HTR-8/SVneo (cell line): ENCODE results near the gene RRP15.

Experiments used
- DNase-seq: peaks from one replicate; pipeline ENCODE4 v3.0.0; 2011; ENCODE audit warnings: low spot score, mixed read lengths; ENCODE audit not compliant: insufficient read length
- FAIRE-seq: peaks from 2 replicates; lab custom pipeline; 2011; peaks lifted over from hg19 to GRCh38; lab: Jason Lieb, UNC

Gene RRP15

GRCh38 chr1:218284917-218285635, at the start of gene RRP15:
RRP15 (plus strand) TSS chr1:218285293; CDS start chr1:218285317, 24 bp downstream.
- DNase-seq (peak; percentile 83), FAIRE-seq (peak; percentile 68)

DNA sequence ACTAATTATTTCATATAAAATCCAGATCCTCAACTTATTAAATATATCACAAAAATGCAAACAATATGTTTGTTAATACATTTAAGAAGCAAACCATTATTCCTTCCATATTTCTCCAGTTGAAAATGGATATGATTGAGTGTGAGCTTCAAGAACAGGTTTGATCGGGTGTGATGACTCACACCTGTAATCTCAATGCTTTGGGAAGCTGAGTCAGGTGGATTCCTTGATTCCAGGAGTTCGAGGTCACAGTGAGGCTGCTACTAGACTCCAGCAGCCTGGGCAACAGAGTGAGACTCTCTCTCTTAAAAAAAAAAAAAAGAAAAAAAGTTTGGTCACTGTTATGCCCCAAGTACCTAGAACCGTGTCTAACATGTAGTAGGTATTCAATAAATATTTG, 42.9 kb upstream of the RRP15 start:
- no peak for DNase-seq
- no peak for FAIRE-seq

DNA sequence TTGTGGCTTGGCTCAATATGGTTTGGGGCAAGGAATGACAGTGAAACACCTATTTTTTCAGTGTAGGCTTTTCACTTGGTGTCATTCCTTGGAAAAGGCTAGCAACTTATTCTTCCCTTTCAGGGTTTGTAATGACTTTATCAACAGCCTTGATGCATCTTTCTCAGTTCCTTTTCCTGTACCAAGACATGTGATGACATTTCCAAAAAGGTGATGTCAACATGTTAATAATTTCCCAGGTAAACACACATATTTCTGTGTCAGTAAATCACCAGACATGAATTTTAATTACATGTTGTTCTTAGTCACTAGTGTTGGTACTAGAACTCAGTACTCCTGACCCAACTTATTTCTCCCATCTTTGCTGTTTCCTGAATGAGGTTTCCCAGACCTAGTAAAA, 37.8 kb upstream of the RRP15 start:
- FAIRE-seq (no peak), DNase-seq (no peak)

- DNase-seq (no peak), FAIRE-seq (no peak)
Observed at GRCh38 chr1:218249338-218250140, 35.6 kb upstream of the RRP15 start.

- DNase-seq (no peak), FAIRE-seq (no peak)
Observed at GRCh38 chr1:218250492-218250891, 34.6 kb upstream of the RRP15 start.

- FAIRE-seq (peak; percentile 44), DNase-seq (no peak)
Observed at GRCh38 chr1:218254296-218254946, 30.7 kb upstream of the RRP15 start.

DNA sequence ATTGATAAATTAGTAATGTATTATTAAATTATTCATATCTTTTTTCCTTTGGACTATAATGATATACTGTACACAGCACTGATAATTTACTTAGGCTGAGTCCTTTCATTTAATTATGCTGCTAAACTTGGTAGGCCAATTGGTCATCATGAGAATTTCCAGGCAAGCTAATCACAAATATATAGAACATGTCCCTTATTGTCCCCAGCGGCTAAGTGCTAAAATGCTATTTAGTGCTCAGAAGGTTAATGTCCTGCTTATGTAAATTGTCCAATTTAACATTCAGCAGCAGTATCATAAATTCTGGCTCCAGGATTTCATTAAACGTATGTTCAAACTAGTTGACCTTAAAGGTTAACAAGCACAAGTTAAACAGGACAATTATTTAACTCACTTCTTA, 30.0 kb upstream of the RRP15 start:
- DNase-seq (no peak), FAIRE-seq (no peak)

GRCh38 chr1:218257371-218257770, 27.7 kb upstream of the RRP15 start:
- DNase-seq (no peak), FAIRE-seq (no peak)

- FAIRE-seq, result no peak
- DNase-seq, result no peak
Observed at GRCh38 chr1:218257971-218258370, 27.1 kb upstream of the RRP15 start.

GRCh38 chr1:218259339-218259738, 25.8 kb upstream of the RRP15 start:
- FAIRE-seq, result no peak
- DNase-seq, result no peak

DNA sequence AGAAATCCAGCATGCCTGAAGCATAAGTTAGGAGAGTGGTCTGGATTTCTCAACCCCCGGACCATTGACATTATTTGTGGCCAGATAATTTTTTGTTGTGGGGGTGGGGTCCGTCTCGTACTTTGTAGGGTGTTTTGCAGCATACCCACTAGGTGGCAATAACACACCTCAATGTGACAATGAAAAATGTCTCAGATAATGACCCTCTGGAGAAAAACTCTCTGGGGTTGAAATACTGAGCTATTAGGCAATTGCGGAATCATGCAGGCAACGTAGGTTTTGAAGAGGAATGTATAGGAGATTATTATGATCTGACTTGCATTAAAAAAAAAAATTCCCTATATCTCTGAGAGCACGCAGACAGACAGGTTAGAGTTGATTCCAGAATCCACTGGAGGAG, 25.3 kb upstream of the RRP15 start:
- no peak for FAIRE-seq
- peak; percentile 14 for DNase-seq

DNA sequence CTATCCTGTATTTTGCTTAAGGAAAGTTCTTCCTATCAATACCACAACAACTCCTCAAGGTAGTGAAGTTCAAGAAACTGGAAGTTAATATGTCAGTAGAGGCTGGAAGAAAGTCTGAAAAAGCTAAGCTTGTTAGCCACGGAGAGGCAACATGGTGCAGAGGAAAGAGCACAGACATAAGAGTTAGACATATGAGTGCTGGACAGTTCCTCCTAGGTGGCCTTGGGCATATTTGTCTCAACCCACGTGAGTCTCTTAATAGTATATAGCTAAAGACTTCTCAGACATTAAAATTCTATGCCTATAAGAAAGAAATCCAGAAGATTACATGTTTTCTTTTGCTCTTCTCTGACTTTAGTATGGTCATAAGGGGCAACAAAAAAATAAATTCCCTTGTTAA, 22.8 kb upstream of the RRP15 start:
- no peak for DNase-seq
- no peak for FAIRE-seq

- FAIRE-seq, result no peak
- DNase-seq, result no peak
Observed at GRCh38 chr1:218266356-218266755, 18.7 kb upstream of the RRP15 start.

- DNase-seq (no peak), FAIRE-seq (no peak)
Observed at GRCh38 chr1:218272366-218272765, 12.7 kb upstream of the RRP15 start.

DNA sequence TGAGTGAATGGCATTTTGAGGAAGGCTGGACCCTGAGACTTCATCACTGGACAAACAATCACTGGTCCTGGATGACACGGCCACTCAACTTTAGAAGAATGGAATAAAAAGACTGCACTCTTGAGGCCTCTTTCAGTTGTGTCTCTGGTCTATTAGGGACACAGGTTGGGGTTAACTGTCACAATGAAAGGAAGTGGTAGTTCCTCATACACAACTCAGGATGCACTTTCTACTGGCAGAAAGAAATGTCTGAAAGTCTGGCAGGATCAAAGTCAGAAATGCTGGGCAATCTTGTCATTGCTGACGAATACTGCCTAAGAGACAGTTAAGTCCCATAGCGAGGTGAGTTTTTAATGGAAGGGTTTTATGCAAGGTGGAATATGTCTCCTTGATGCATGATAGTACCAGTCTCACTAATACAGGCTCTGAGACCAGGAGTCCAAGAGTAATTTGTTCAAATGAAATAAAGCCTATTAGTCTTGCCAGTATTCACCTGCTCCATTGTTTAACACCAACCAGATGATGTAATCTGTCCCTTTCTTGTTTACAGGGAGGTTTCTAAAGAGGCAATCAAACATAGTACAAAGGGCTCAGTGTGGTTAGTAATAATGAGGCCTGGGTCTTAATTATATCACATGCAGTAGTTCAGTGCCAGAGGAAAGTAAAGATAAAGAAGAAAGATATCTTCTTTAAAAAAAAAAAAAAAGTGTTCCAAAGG, 11.2 kb upstream of the RRP15 start:
- FAIRE-seq (no peak), DNase-seq (no peak)

GRCh38 chr1:218274511-218274910, 10.6 kb upstream of the RRP15 start:
- DNase-seq, result no peak

GRCh38 chr1:218275823-218276222, 9.3 kb upstream of the RRP15 start:
- FAIRE-seq (no peak), DNase-seq (no peak)

More at GRCh38 chr1:218274511-218274910, 10.6 kb upstream of the RRP15 start:
- FAIRE-seq, result no peak

- FAIRE-seq (no peak), DNase-seq (no peak)
Observed at GRCh38 chr1:218281285-218281684, 3.8 kb upstream of the RRP15 start.

GRCh38 chr1:218284377-218284916, 646 bp upstream of the RRP15 start:
- peak; percentile 14 for DNase-seq
- no peak for FAIRE-seq

GRCh38 chr1:218292515-218292914, 7.4 kb downstream of the RRP15 start:
- DNase-seq, result no peak

More at GRCh38 chr1:218292515-218292914, 7.4 kb downstream of the RRP15 start:
- FAIRE-seq, result no peak
